SKM-1 treated with dmso at 0.1 percent for 144 hours (cell line): ENCODE results near the gene HHAT.

ENCODE experiments used
- DNase-seq: peaks from one replicate; lab custom pipeline; 2025; ENCODE audit not compliant: unreplicated experiment; lab: John Stamatoyannopoulos, UW

Gene HHAT

DNA sequence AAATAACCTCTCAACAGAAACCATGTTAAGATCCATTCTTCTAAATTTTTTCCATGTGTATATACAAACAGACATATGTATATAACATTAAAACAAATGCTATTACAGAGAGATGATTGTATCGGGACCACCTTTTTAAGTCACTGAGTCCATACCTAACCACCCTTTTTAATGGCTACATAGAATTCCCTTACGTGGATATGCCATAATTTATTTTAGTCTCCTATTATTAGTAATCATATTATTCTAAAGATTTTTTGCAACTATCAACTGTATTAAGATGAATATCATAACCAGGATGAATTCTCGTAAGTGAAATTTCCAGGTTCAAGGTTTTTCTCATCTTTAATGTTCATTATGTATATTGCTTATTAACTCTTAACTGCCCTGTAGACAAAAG is 259.7 kb downstream of the HHAT start:
- DNase-seq, result no peak

DNA sequence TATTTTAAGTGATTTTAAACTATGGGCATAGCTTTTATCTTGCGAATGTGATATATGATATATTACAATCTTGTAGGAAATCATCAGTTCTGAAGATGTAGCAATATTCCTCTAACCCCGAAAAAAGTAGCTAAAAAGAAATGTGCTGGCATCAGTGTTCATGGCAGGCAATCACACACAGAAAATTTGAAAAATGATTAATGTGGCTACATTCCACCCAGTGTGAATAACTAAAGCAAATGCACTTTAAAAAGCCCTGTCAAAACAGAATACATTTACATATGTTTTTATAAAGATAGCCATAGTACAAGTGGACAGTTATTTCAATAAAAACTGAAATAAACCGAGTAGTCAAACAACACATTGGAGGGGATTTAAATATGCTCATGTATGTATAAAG is 260.2 kb downstream of the HHAT start:
- no peak for DNase-seq

GRCh38 chr1:210591214-210591613 is 262.5 kb downstream of the HHAT start:
- DNase-seq, result no peak

- no peak for DNase-seq
These were observed 265.9 kb downstream of the HHAT start for GRCh38 chr1:210594605-210595004.

DNA sequence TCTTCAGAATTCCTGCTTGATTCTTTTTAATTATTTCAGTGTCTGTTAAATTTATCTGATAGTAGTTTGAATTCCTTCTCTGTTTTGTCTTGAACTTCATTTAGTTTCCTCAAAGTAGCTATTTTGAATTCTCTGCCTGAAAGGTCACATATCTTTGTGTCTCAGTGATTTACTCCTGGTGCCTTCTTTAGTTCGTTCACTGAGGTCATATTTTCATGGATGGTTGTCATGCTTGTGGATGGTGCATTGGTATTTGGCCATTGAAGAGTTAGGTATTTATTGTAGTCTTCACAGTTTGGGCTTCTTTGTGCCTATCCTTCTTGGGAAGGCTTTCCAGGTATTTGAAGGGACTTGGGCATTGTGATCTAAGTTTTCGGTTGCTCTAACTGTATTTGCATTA is 267.9 kb downstream of the HHAT start:
- no peak for DNase-seq

GRCh38 chr1:210597555-210598134 is 268.9 kb downstream of the HHAT start:
- DNase-seq, result peak; percentile 82

GRCh38 chr1:210598135-210598652 is 269.5 kb downstream of the HHAT start:
- DNase-seq, result peak; percentile 71

DNA sequence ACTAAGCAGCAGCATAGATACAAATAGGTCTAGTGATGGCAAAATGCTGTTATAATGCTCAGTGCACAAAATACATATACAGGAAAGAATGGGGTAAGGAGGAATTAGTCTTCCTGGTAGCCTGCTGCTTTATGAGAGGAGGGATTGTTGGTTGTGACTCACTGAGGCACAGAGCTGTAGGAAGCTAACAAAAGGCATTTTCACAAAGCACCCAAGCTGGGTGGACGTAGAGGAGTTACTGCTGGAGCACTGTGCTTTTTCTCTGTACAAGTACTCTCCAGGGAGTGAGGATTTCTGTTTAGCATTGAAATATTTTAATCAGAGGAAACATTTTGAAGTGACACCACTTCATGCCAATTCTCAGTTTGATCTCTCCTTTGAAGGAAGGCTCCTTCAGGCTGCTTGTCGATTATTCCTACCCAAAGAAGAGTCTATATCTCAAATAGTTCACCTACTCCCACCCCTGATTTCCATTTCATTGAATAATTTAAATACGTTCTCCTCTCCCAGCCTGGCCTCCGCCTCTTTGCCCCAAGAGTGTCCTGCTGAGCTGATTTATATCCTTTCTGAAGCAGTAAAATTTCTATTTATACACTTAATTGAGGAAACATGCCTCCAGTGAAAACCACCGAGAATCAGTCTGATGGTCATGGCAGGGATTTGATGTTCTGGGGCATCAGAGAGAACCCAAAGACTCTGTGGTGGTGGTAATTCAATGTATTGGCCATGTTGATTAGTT is 271.9 kb downstream of the HHAT start:
- no peak for DNase-seq

GRCh38 chr1:210603123-210603522 is 274.4 kb downstream of the HHAT start:
- no peak for DNase-seq

DNA sequence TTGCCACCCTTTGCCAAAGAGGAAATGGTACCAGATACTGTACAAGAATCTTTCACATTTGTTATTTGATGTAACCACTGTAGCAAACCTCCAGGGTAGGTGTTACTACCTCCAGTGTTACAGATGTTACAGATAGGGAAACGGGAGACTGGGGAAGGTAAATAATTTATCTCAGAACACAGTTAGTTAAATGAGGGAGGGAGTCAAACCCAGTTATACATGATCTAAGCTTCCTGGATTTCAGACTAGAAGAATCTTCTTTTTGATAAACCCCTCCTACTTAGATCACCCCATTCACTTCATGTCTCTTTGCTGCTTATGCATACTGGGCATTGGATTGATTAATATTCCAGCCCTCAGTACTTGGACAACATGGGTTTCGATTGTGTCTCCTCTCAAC is 276.4 kb downstream of the HHAT start:
- no peak for DNase-seq

DNA sequence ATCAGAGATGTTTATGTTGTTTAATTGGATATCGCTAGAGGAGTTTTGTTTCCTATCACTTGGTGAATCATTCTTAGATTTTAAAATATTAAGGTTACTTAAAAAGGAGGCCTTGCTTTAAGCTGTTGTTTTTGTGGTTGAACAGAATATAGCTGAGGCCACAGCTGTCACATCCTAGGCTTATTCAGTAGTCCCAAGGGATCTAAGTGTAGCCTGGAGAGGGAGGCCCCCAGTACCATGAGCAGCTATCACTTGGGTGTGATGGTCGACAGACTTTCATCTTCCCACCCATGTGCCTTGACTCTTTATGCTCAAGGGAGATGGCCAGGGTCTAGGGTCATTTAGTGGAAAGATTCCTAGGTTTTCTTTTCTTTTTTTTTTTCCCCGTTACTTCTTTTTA is 278.7 kb downstream of the HHAT start:
- no peak for DNase-seq

- DNase-seq, result no peak
These were observed 280.1 kb downstream of the HHAT start for GRCh38 chr1:210608767-210609166.

DNA sequence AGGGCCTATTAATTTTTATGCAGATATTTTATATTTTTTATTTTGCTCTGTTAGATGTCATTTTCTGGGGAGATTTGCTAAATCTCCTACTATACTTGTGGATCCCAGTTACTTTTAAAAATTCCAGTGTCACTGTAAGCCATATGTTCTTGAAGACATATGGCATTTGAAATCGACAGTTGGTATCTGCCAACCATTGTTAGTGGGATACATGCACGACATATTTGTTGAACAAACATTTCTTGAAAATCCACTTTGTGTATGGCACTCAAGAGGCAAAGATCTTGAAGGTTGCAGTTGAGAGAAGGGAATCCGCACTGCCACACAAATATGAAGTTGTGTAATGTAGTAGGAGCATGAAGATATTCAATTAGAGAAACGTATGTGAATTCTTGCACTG is 287.7 kb downstream of the HHAT start:
- DNase-seq, result no peak

DNA sequence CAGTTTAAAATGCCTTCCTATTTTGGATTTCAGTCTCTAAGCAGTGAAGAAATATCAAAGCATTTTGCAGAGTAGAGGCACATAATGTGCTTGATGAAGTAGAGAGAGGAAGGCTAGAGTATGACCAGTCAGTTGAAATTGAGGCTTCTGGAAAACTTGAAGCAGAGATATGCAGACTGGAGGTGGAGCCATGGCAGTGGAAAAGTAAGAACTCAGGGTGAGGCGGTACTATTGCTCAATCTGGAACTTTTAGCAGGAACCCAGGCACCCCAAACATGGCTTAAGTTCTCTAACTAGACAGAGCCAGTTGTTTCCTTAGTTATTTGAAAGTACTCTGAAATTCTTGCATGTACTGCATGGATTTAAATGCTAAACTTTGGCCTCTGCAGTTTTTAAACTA is 288.6 kb downstream of the HHAT start:
- no peak for DNase-seq

- DNase-seq, result no peak
These were observed 289.7 kb downstream of the HHAT start for GRCh38 chr1:210618369-210618768.

DNA sequence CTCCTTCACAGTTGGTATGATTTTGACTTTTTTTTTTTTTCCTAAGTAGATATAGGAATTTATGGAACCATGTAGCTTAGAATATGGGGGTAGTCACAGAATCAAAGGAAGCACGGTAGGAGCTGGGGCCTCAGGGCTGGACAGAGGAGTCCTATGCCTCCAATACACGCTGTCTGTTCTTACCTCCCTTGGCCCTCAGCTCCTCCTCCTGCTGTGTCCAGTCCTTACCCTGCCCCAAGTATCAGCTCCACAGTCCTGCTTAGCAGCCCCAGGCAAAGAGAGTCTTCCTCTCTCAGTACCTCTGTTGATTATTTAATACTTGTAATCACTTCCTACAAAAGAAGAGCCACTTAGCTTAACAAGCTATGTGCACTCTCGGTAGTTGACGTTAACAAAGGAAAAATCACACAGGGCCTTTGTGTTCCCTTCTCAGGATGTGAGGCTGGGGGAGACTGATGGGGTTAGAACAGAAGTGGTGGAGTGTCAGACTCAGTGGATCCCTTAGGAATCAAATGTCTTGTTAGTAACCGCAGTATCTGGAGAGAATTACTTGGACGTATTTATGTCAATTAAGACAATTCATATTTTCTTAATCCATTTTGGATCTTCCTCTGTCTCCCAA is 292.3 kb downstream of the HHAT start:
- no peak for DNase-seq

GRCh38 chr1:210621712-210622111 is 293.0 kb downstream of the HHAT start:
- no peak for DNase-seq

DNA sequence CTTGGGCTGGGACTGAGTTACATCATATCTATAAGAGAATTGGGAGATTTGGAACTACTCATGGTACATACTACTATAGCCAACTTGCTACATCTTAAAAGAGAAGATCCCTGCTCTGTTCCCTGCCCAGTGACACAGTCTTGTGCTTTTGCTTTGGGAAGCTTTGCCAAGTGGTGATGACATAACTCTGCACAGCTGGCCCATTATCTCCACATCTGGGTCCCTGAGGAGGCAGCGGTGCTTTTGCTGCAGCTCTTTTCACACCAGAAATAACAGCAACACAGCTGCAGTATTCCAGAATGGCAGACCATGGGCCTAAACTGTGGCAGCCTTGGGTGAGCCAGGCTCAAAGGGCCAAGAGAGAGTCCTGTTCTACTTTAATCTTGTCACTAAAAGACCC is 296.0 kb downstream of the HHAT start:
- no peak for DNase-seq

DNA sequence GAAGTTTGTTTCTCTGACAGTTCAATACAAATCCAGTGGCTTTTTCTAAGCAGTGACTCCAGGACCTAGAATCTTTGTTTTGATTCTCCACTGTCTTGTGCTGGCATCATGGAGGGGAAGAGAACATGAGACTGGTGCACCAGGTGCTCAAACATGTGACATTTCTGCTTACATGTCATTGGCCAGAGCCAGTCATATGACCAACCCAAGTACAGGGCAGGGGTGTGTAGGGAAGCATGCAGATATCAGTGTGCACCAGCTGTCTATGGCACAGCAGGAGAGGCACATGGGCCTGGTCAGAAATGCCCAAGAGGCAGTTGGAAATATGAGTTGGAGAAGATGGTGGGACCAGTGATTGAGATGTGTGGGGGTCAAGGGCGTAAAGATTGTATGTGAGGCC is 297.0 kb downstream of the HHAT start:
- DNase-seq, result no peak

GRCh38 chr1:210626341-210626740 is 297.6 kb downstream of the HHAT start:
- DNase-seq, result no peak

DNA sequence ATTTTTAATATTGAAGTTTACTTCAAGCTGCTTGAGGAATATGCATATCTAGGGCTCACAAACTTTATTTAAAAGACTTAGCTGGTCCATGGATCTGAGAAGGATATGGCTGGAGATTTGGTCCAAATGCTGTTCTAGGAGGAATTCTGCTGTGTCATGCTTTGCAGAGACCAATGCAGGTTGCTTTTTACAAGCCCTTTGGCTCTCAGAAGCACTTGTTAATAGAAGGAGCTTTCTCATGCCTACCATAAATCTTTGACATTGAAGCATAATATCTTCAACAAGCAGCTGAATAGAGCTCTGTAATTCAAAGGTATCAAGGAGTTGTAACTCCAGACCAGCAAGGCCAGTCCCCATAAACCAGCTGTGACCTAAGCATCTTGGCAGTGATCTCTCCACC is 299.1 kb downstream of the HHAT start:
- no peak for DNase-seq

GRCh38 chr1:210629276-210629675 is 300.6 kb downstream of the HHAT start:
- DNase-seq, result no peak
